IPS DF 6.9 (cell line): ENCODE measurements around the gene NUCB1.
"Not testable (repeated sequence)": the region's sequence is repeated elsewhere in the genome, so short reads cannot be mapped to it uniquely, and the experiment has no call there.

Experiments used
- DNase-seq: peaks from one replicate; pipeline ENCODE4 v3.0.0-alpha.2; 2013; ENCODE audit warnings: low read depth, low spot score
- H3K27ac ChIP-seq: one replicate; pipeline ENCODE4 v1.5.1; 2013; ENCODE audit warnings: low read length, control low read depth
- H3K27me3 ChIP-seq: 2 replicates; pipeline ENCODE4 v1.6.1; 2013; ENCODE audit warnings: mild to moderate bottlenecking, low read length; ENCODE audit not compliant: control insufficient read depth, insufficient read depth
- H3K36me3 ChIP-seq: 2 replicates; pipeline ENCODE4 v1.6.1; 2013; ENCODE audit warnings: low read length; ENCODE audit not compliant: control insufficient read depth, insufficient read depth
- H3K4me1 ChIP-seq: 2 replicates; pipeline ENCODE4 v1.6.1; 2013; ENCODE audit warnings: low read length; ENCODE audit not compliant: control insufficient read depth, insufficient read depth
- H3K4me3 ChIP-seq: 2 replicates; pipeline ENCODE4 v1.5.1; 2013; ENCODE audit warnings: mild to moderate bottlenecking, low read length
- H3K9me3 ChIP-seq: 2 replicates; pipeline ENCODE4 v1.6.1; 2013; ENCODE audit warnings: low read length, inconsistent platforms; ENCODE audit not compliant: control insufficient read depth, insufficient read depth
- WGBS: extraction: QIAGEN DNeasy Blood & Tissue Kit; methylation state at CpG from one replicate; pipeline ENCODE4 v1.1.7; 2013; ENCODE audit warnings: mixed read lengths, missing lambda C conversion rate; ENCODE audit not compliant: insufficient read length, insufficient coverage; 5-methylcytosine and 5-hydroxymethylcytosine counted together

The NUCB1 gene

GRCh38 chr19:48874303-48875135, 25.6 kb upstream of the NUCB1 start:
- H3K36me3 ChIP-seq: peaks cover 17% of the 10 kb centered on the region
- H3K9me3 ChIP-seq: no peaks in the 10 kb centered on the region
- peaks cover 2% of the 10 kb centered on the region; the same call in 1 of the 2 replicates for H3K4me1 ChIP-seq
- WGBS: no CpG with 5 or more reads among the region's 17 CpGs
- no peaks in the 10 kb centered on the region for H3K27me3 ChIP-seq
- no peak overlapping the region for H3K27ac ChIP-seq
- H3K4me3 ChIP-seq: no peak overlapping the region
- no peak for DNase-seq

GRCh38 chr19:48876043-48876981, 23.8 kb upstream of the NUCB1 start:
- H3K4me3 ChIP-seq, H3K9me3 ChIP-seq, H3K27me3 ChIP-seq, H3K27ac ChIP-seq, DNase-seq, H3K4me1 ChIP-seq: not testable (repeated sequence)
- peaks cover 17% of the 10 kb centered on the region for H3K36me3 ChIP-seq
- WGBS: no CpG with 5 or more reads among the region's 30 CpGs

GRCh38 chr19:48877855-48878195, 22.3 kb upstream of the NUCB1 start:
- Histone ChIP-seq H3K27me3 (no peaks in the 10 kb centered on the region), H3K36me3 (peaks cover 17% of the 10 kb centered on the region), H3K9me3 (no peaks in the 10 kb centered on the region), H3K4me3 (no peak overlapping the region), H3K27ac (no peak overlapping the region), H3K4me1 (peaks cover 2% of the 10 kb centered on the region; the same call in 1 of the 2 replicates)
- WGBS: no CpG with 5 or more reads among the region's 6 CpGs
- no peak for DNase-seq

GRCh38 chr19:48878196-48879024, 21.7 kb upstream of the NUCB1 start:
- Histone ChIP-seq H3K27ac (no peak overlapping the region), H3K27me3 (no peaks in the 10 kb centered on the region), H3K4me3 (no peak overlapping the region), H3K36me3 (peaks cover 17% of the 10 kb centered on the region), H3K4me1 (no peaks in the 10 kb centered on the region), H3K9me3 (no peaks in the 10 kb centered on the region)
- WGBS: no CpG with 5 or more reads among the region's 11 CpGs
- DNase-seq: no peak

- H3K4me3 ChIP-seq: no peak overlapping the region
- H3K36me3 ChIP-seq: peaks cover 10% of the 10 kb centered on the region
- no peak for DNase-seq
- no CpG with 5 or more reads among the region's 13 CpGs for WGBS
- no peak overlapping the region for H3K27ac ChIP-seq
- no peaks in the 10 kb centered on the region for H3K27me3 ChIP-seq
- H3K4me1 ChIP-seq: no peaks in the 10 kb centered on the region
- no peaks in the 10 kb centered on the region for H3K9me3 ChIP-seq
Measured at GRCh38 chr19:48879025-48879637, 21.0 kb upstream of the NUCB1 start.

GRCh38 chr19:48879696-48880095, 20.4 kb upstream of the NUCB1 start:
- WGBS: no CpG with 5 or more reads among the region's 9 CpGs
- not testable (repeated sequence) for H3K27me3 ChIP-seq, H3K27ac ChIP-seq, H3K36me3 ChIP-seq, H3K4me1 ChIP-seq, H3K9me3 ChIP-seq, H3K4me3 ChIP-seq, DNase-seq

- DNase-seq: no peak
- WGBS: no CpG with 5 or more reads among the region's 30 CpGs
Measured at GRCh38 chr19:48881741-48882657, 18.1 kb upstream of the NUCB1 start.

GRCh38 chr19:48883726-48884125, 16.4 kb upstream of the NUCB1 start:
- H3K9me3 ChIP-seq: no peaks in the 10 kb centered on the region
- no CpG with 5 or more reads among the region's 7 CpGs for WGBS
- peaks cover 2% of the 10 kb centered on the region for H3K4me1 ChIP-seq
- no peaks in the 10 kb centered on the region for H3K27me3 ChIP-seq
- no peak overlapping the region for H3K4me3 ChIP-seq
- no peaks in the 10 kb centered on the region for H3K36me3 ChIP-seq
- no peak overlapping the region for H3K27ac ChIP-seq
- no peak for DNase-seq

More at GRCh38 chr19:48881741-48882657, 18.1 kb upstream of the NUCB1 start:
- Histone ChIP-seq H3K27me3 (no peaks in the 10 kb centered on the region), H3K4me3 (no peak overlapping the region), H3K4me1 (no peaks in the 10 kb centered on the region), H3K9me3 (no peaks in the 10 kb centered on the region), H3K36me3 (no peaks in the 10 kb centered on the region), H3K27ac (no peak overlapping the region)

GRCh38 chr19:48887861-48888612, 12.1 kb upstream of the NUCB1 start:
- WGBS: no CpG with 5 or more reads among the region's 21 CpGs
- Histone ChIP-seq H3K9me3 (no peaks in the 10 kb centered on the region), H3K36me3 (no peaks in the 10 kb centered on the region), H3K27ac (no peak overlapping the region), H3K4me3 (no peak overlapping the region), H3K27me3 (no peaks in the 10 kb centered on the region), H3K4me1 (peaks cover 2% of the 10 kb centered on the region)
- DNase-seq: no peak
